Glutamatergic neuron (in vitro differentiated cells): ENCODE data around the gene GLI1. TPM values are rescaled to one million over a fixed set of nuclear protein-coding genes. Genes with fewer than 3 reads are reported as not detected.
A peak's percentile ranks its signal among the peaks of the same experiment; 100 is the strongest.

ENCODE experiments used
- DNase-seq: peaks from one replicate; pipeline ENCODE4 v3.0.0; 2022
- H3K27ac Mint-ChIP-seq: one replicate; pipeline ENCODE4 v1.8.0; 2020; ENCODE audit warnings: mild to moderate bottlenecking, mixed read lengths, inconsistent platforms; ENCODE audit not compliant: unreplicated experiment
- H3K27me3 Mint-ChIP-seq: one replicate; pipeline ENCODE4 v1.8.0; 2020; ENCODE audit warnings: mild to moderate bottlenecking, moderate library complexity, mixed read lengths, inconsistent platforms; ENCODE audit not compliant: unreplicated experiment
- H3K36me3 Mint-ChIP-seq: one replicate; pipeline ENCODE4 v1.8.0; 2020; ENCODE audit warnings: mild to moderate bottlenecking, mixed read lengths, inconsistent platforms; ENCODE audit not compliant: unreplicated experiment
- H3K4me1 Mint-ChIP-seq: one replicate; pipeline ENCODE4 v1.8.0; 2020; ENCODE audit warnings: mild to moderate bottlenecking, low read depth, mixed read lengths, inconsistent platforms; ENCODE audit not compliant: unreplicated experiment
- H3K4me3 Mint-ChIP-seq: one replicate; pipeline ENCODE4 v1.8.0; 2020; ENCODE audit warnings: mild to moderate bottlenecking, mixed read lengths, inconsistent platforms; ENCODE audit not compliant: unreplicated experiment
- H3K9me3 Mint-ChIP-seq: one replicate; pipeline ENCODE4 v1.8.0; 2020; ENCODE audit warnings: mild to moderate bottlenecking, moderate library complexity, mixed read lengths, inconsistent platforms; ENCODE audit not compliant: unreplicated experiment
- CTCF ChIP-seq: fragments of 200-600 bp; sonication (generic); IDR thresholded peaks from one replicate; pipeline ENCODE4 v1.5.0; 2021; ENCODE audit not compliant: partially characterized antibody, unreplicated experiment
- total RNA-seq: library from RNA; stranded (reverse); fragmentation: NEBNext Ultra II Directional; extraction: Animal tissue kit (Norgen Biotek cat#: 25700); gene quantifications from one replicate; pipeline ENCODE4 v1.2.1, GENCODE V29; 2021; ENCODE audit not compliant: unreplicated experiment

GLI1 gene
- total RNA-seq, 1 donor from 2014 or later: 2.3 TPM

GRCh38 chr12:57456737-57457490, 2.7 kb upstream of the GLI1 start:
- no peaks in the 10 kb centered on the region for H3K36me3 Mint-ChIP-seq
- peaks cover 16% of the 10 kb centered on the region for H3K27me3 Mint-ChIP-seq
- H3K27ac Mint-ChIP-seq: peak overlapping the region; percentile 54
- peaks cover 15% of the 10 kb centered on the region for H3K9me3 Mint-ChIP-seq
- peak overlapping the region; percentile 89 for H3K4me3 Mint-ChIP-seq
- H3K4me1 Mint-ChIP-seq: peaks cover 36% of the 10 kb centered on the region
- TF ChIP-seq CTCF: no peak
- no peak for DNase-seq

- no peak for TF ChIP-seq CTCF
- Mint-ChIP-seq H3K36me3 (no peaks in the 10 kb centered on the region), H3K27me3 (peaks cover 21% of the 10 kb centered on the region), H3K4me1 (peaks cover 29% of the 10 kb centered on the region), H3K4me3 (peak overlapping the region; percentile 93), H3K27ac (peak overlapping the region; percentile 92), H3K9me3 (peaks cover 17% of the 10 kb centered on the region)
- DNase-seq: no peak
Observed at GRCh38 chr12:57458665-57459054, 925 bp upstream of the GLI1 start.

- DNase-seq: peak; percentile 97
- Mint-ChIP-seq H3K36me3 (no peaks in the 10 kb centered on the region), H3K27ac (peak overlapping the region; percentile 92), H3K27me3 (peaks cover 21% of the 10 kb centered on the region), H3K4me1 (peaks cover 29% of the 10 kb centered on the region), H3K9me3 (peaks cover 17% of the 10 kb centered on the region), H3K4me3 (peak overlapping the region; percentile 93)
- TF ChIP-seq CTCF: peak; percentile 91
Observed at GRCh38 chr12:57459055-57459749, 383 bp upstream of the GLI1 start.

GRCh38 chr12:57460468-57460784, 841 bp downstream of the GLI1 start:
- H3K27me3 Mint-ChIP-seq: peaks cover 24% of the 10 kb centered on the region
- TF ChIP-seq CTCF: no peak
- H3K4me3 Mint-ChIP-seq: peak overlapping the region; percentile 75
- peak overlapping the region; percentile 9 for H3K27ac Mint-ChIP-seq
- peaks cover 22% of the 10 kb centered on the region for H3K4me1 Mint-ChIP-seq
- peak; percentile 33 for DNase-seq
- H3K9me3 Mint-ChIP-seq: peaks cover 17% of the 10 kb centered on the region
- no peaks in the 10 kb centered on the region for H3K36me3 Mint-ChIP-seq

GRCh38 chr12:57460841-57461275, 1.3 kb downstream of the GLI1 start:
- Mint-ChIP-seq H3K36me3 (no peaks in the 10 kb centered on the region), H3K27me3 (peaks cover 25% of the 10 kb centered on the region), H3K27ac (peak overlapping the region; percentile 43), H3K4me1 (peaks cover 19% of the 10 kb centered on the region), H3K4me3 (peak overlapping the region; percentile 94), H3K9me3 (peaks cover 16% of the 10 kb centered on the region)
- DNase-seq: peak; percentile 72
- peak; percentile 13 for TF ChIP-seq CTCF
